Bronchial epithelial cell (primary cell): ENCODE data around the gene SPDYC. TPM values are rescaled to one million over a fixed set of nuclear protein-coding genes. Genes with fewer than 3 reads are reported as not detected.

ENCODE experiments used
- DNase-seq: peaks from one replicate; pipeline ENCODE4 v3.0.0-alpha.2; 2010; ENCODE audit warnings: low read depth
- FAIRE-seq: peaks from 2 replicates; lab custom pipeline; 2011; peaks lifted over from hg19 to GRCh38; lab: Jason Lieb, UNC
- H3K27me3 ChIP-seq: 2 replicates; pipeline ENCODE4 v1.5.1; 2011; ENCODE audit warnings: low read length; ENCODE audit not compliant: control insufficient read depth, insufficient read depth
- H3K36me3 ChIP-seq: 2 replicates; pipeline ENCODE4 v1.5.1; 2011; ENCODE audit warnings: low read length; ENCODE audit not compliant: control insufficient read depth, insufficient read depth
- H3K4me3 ChIP-seq: 2 replicates; pipeline ENCODE4 v1.5.1; 2011; ENCODE audit warnings: mild to moderate bottlenecking, low read depth, low read length, control low read depth
- total RNA-seq: library from RNA; depleted of rRNA; stranded (reverse); fragments of >200 nt; gene quantifications from 2 replicates; pipeline ENCODE4 v1.2.1, GENCODE V29; 2014
- TF ChIP-seq, protein P1 (sequence below): IDR thresholded peaks from 2 replicates; pipeline ENCODE4 v1.5.1; 2011; ENCODE audit warnings: mild to moderate bottlenecking, moderate library complexity, low read length, control low read depth, inconsistent platforms; ENCODE audit not compliant: insufficient read depth, severe bottlenecking

The SPDYC gene
- total RNA-seq, 1 donor from 2014 or later, result not detected

- FAIRE-seq (no peak), DNase-seq (no peak)
- H3K27me3 ChIP-seq, result no peaks in the 10 kb centered on the region
- no peak overlapping the region for H3K4me3 ChIP-seq
- peaks cover 43% of the 10 kb centered on the region for H3K36me3 ChIP-seq
- TF ChIP-seq, protein P1, sequence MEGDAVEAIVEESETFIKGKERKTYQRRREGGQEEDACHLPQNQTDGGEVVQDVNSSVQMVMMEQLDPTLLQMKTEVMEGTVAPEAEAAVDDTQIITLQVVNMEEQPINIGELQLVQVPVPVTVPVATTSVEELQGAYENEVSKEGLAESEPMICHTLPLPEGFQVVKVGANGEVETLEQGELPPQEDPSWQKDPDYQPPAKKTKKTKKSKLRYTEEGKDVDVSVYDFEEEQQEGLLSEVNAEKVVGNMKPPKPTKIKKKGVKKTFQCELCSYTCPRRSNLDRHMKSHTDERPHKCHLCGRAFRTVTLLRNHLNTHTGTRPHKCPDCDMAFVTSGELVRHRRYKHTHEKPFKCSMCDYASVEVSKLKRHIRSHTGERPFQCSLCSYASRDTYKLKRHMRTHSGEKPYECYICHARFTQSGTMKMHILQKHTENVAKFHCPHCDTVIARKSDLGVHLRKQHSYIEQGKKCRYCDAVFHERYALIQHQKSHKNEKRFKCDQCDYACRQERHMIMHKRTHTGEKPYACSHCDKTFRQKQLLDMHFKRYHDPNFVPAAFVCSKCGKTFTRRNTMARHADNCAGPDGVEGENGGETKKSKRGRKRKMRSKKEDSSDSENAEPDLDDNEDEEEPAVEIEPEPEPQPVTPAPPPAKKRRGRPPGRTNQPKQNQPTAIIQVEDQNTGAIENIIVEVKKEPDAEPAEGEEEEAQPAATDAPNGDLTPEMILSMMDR, result no peak
Measured at GRCh38 chr11:65125197-65126056, 44.6 kb upstream of the SPDYC start.

- Histone ChIP-seq H3K36me3 (peaks cover 47% of the 10 kb centered on the region), H3K4me3 (no peak overlapping the region), H3K27me3 (no peaks in the 10 kb centered on the region)
- FAIRE-seq, result no peak
- TF ChIP-seq, protein P1, result no peak
- DNase-seq, result no peak
Measured at GRCh38 chr11:65126624-65127274, 43.3 kb upstream of the SPDYC start.

DNA sequence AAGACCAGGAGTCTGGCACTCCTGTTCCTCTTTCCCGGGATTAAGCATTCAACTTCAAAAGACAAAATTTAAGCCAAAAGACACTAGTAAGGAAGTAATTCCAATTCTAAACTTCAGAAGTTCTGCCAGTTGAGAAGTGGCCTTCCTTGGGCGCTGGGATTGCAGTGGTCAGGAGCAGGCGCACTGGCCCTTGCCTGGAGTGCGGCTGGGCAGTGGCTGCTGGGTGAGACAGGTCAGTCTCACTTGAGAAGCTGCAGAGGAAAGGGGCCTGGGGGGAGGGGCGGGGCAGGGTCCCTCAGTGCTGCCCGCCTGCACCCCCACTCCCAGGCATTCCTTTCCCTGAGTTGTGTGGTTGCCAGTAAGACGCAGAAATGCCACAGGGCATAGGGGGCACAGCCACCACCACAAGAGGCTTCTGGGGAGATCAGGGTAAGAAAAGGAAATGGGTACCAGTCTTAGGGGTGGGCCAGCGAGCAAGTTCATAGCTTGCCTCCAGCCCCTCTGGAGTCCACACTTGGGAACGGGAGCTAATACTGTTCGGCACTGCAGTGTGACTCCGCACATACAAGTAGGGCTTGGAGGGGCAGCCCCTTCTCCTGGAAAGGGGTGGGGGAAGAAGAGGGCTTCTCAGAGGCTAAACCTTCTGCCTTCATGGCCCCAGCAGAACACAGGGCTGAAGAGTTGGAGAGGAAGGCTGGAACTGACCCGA lies 42.4 kb upstream of the SPDYC start:
- H3K36me3 ChIP-seq, result peaks cover 54% of the 10 kb centered on the region
- H3K4me3 ChIP-seq, result no peak overlapping the region
- H3K27me3 ChIP-seq, result no peaks in the 10 kb centered on the region
- no peak for DNase-seq
- TF ChIP-seq, protein P1, result no peak
- no peak for FAIRE-seq

DNA sequence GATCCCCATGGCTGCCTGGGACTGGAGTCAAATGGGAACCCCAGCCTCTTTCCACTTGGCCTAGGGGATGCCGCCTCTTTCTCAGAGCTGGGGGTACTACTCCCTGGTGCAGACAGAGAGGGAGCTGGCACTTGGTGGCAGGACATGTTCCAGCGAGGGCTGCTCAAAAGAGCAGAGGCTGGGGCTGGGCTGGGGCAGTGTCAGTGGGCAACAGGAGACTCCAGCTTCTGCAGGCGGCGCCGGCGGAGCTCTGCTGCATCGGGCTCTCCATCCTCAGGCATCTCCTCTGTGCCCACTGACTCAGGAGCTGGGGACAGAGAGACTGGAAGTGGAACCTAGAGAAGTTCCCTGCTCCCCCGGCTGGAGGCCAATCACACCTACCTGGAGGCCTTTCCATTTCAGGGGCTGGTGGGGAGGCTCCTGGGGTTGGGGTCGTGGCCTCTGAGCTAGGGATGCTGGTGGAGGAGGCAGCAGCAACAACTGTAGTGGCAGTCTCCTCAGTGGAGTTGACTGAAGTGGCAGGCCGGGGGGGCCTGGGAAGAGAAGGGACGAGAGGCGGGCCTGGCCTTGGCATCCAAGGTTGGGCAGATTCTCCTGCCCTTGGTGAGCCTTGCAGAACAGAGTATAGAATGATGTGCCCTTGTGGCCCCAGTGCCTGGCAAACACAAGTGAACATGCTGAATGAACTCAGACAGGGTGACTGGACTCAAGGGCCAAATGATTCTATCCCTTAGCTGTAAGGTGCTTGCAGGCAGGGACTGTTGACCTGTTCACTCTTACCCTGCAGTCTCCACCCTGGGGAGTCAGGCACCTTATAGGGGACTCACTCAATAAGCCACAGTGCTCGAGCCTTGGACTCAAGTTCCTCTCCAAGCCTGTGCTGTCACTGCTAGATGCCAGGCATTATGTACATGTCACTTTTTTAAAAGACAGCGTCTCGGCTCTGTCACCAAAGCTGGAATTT lies 41.6 kb upstream of the SPDYC start:
- TF ChIP-seq, protein P1, result no peak
- H3K36me3 ChIP-seq, result peaks cover 59% of the 10 kb centered on the region
- no peaks in the 10 kb centered on the region for H3K27me3 ChIP-seq
- FAIRE-seq (no peak), DNase-seq (no peak)
- H3K4me3 ChIP-seq, result no peak overlapping the region
